Dedifferentiated amniotic fluid mesenchymal stem cell (primary cell): ENCODE measurements around the gene TGFBR1.

ENCODE experiments used
- DNase-seq: peaks from one replicate; pipeline ENCODE4 v3.0.0-alpha.2; 2016; ENCODE audit errors: extremely low spot score

Gene TGFBR1

DNA sequence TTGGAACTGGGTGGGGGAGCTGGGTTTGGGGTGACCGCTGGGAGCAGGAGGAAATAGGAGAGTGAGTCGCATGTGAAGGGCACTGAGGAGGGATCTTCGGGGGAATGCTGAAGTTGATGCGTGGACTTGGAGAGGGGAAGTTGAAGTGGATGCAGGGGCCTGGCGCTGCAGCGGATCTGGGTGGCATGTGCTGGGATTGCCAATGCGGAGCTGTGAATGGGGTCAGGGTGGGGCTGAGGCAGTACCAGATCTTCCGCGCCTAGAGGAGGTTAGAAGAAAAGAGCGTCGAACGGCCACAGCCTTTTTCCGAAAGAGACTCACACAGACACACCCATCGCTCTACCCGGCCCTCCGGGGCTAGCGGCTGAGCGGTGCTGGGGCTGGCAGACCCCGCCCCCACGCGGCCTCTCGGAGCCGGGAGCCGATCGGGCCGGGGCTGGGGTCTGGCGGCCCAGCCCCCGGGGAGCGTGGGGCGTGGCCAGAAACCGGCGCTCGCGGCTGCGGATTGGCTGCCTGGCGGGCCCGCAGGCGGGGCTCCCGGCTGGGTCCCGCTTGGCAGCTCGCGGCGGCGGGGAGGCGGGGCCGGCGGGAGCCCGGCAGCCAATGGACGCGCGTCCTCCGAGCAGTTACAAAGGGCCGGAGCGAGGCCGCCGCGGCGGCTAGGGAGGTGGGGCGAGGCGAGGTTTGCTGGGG is at the start of gene TGFBR1:
TSS of gene TGFBR1 (plus strand) at position 655 of the 693 bp plus-strand sequence. CDS start 93 bp downstream, outside the sequence.
- peak; percentile 85 for DNase-seq

DNA sequence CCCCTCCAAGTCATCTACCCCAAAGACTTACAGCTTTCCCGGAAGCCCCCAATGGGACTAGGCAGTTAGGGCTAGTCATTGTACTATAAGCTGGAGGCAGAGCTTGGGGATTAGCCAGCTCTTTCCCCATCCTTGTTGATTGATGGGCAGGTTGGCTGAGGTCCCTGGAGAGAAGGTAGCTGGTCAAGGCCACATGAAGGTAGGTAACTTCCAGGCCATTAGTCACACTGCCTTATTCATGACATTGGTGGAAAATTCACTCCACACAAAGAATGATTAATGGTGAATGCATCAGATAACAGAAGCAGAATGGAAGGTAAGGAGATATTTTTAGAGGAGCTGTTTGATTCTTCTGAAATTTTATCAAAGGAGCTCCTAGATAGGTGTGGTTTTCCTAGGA is 49.5 kb upstream of the TGFBR1 start:
- DNase-seq = no peak

DNA sequence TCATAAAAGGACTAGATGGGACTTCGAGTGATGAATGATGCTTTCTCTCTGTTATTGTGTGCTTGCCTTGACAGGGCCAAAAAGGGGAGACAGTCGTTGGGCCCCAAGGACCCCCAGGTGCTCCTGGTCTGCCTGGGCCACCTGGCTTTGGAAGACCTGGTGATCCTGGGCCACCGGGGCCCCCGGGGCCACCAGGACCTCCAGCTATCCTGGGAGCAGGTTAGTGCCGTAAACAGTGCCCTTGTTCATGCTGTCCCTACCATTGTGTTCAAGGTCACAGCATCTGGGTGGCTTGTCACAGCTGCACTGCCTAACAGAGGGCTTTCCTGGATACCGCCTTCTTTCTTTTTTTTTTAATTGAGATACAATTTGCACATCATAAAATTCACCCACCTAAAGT is 48.7 kb upstream of the TGFBR1 start:
- no peak for DNase-seq

DNA sequence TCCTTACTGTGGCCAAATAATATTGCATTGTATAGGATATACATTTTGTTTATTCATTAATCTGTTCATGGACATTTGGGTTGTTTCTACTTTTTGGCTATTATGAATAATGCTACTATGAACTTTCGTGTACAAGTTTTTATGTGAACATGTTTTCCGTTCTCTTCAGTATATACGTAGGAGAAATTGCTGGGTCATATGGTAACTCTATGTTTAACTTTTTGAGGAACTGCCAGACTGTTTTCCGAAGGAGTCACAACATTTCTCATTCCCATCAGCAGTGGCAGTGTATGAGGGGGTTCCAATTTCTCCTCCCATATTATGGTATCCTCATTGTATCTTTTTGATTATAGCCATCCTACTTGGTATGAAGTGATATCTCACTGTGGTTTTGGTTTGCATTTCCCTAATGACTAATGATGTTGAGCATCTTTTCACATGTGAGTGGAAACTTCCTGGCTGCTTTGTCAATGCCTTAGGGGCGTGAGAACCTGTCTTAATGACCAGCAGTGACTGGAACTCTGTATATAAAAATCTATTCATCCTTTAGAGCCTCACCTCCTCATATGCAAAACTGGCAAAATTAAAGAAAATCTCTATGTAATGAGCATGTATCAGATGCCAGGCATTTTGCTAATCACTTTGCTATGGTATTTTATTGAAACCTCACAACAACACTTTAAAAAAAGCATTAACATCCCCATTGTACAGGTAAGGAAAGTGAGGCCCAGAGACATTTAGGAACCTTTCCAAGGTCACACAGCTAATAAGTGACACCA is 47.8 kb upstream of the TGFBR1 start:
- peak; percentile 34 for DNase-seq

- no peak for DNase-seq
These were observed 47.0 kb upstream of the TGFBR1 start for GRCh38 chr9:99057665-99058625.

GRCh38 chr9:99058964-99059921 is 45.7 kb upstream of the TGFBR1 start:
- no peak for DNase-seq

GRCh38 chr9:99060621-99061020 is 44.3 kb upstream of the TGFBR1 start:
- no peak for DNase-seq

DNA sequence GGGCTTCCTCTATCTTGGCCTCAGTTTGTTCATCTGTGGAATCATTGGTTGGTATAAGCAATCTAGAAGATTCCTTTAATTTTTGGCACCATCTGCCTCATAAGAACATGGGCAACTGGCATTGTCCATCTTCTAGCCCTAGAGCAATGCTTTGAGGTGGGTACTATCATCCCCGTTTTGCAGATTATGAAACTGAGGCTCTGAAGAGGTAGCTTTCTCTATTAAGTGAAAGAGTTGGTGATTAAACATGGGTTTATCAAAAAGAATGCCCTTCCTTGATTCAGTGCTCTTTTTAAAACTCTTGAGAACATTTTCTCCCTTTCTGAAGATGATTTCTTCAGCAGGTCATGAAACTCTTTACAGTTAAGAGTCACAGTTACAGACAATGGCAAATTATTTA is 42.4 kb upstream of the TGFBR1 start:
- DNase-seq = no peak

DNA sequence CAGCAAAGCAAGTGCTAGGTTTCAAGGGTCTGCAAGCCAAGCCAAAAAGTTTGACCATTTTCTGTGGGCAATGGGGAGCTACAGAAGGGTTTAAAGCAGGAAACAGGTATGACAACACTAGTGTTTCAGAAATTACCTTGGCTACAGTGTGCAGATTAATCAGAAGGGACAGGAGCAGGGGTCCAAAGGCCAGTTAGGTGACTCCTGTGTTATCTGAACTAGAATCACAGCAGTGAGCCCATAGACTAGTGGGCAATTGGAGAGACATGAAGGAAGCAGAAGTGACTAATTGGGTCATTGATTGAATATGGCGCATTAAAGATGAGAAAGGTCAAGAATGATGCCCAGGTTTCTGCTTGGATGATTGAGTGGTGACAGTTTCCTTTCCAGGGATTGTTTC is 41.4 kb upstream of the TGFBR1 start:
- no peak for DNase-seq

DNA sequence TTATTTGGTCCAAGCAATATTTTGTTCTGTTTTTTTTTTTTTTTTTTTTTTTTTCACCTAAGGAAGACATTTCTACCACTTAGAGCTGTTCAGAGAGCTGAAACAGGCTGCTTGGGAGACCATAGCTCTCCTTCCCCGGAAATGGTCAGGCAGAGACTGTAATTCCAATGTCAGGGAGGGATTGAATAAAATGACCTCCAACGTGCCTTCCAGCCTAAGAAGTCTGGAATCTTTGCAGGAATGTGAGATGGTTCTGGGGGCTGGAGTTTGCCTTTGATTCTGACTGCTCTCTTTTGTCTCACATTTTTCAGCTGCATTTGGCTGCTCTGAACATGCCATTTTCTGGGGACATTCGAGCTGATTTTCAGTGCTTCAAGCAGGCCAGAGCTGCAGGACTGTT is 38.3 kb upstream of the TGFBR1 start:
- DNase-seq = no peak

- no peak for DNase-seq
These were observed 35.8 kb upstream of the TGFBR1 start for GRCh38 chr9:99069075-99069474.

DNA sequence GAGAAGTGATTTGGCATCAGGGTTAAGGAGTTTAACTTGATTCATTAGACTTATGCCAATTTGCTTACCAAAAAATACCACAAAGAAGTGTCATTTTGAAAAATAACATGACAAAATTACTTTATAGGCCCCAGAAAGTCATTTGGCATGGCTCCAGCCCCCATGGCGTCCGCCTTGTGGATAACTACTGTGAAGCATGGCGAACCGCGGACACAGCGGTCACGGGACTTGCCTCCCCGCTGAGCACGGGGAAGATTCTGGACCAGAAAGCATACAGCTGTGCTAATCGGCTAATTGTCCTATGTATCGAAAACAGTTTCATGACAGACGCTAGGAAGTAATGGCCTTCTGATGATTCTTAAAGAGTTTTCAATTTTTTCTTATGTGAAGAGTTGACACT is 35.4 kb upstream of the TGFBR1 start:
- no peak for DNase-seq

GRCh38 chr9:99070681-99071080 is 34.2 kb upstream of the TGFBR1 start:
- no peak for DNase-seq

DNA sequence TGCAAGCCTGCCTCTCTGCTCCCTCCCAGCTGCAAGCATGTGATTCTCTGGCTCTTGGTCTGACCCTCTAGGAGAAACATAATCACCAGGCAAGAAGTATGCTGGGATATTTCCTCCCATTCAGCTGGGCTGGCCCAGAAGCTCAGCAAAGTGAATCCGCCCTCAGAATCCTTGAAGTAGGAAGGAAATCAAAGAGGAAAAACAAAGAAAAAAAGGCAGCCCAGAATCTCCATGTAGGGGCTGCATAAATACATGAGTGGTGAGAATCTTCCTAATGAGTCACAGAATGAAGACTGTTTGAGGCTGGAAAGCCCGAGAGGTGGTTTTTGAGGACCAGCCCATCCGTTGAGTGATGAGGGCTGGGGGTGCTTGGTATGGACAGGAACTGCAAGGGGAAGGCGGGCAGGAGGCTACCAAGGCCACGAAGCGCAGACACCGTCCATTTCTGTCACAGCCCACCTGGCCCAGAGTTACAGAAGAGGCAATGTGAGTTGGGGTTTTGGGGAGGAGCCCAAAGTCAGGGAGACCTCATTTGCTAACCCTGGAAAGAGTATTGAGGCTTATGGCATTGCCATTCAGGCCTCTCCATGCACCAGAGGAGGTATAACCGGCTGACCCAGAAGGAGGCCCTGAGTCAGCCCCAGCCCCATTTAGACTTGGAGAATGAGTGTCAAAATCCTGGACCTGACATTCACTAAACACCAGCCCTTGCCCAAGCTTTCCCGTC is 33.4 kb upstream of the TGFBR1 start:
- no peak for DNase-seq

GRCh38 chr9:99072040-99072394 is 32.9 kb upstream of the TGFBR1 start:
- DNase-seq = no peak

- no peak for DNase-seq
These were observed 31.6 kb upstream of the TGFBR1 start for GRCh38 chr9:99073347-99073746.

- no peak for DNase-seq
These were observed 30.7 kb upstream of the TGFBR1 start for GRCh38 chr9:99073985-99074901.

DNA sequence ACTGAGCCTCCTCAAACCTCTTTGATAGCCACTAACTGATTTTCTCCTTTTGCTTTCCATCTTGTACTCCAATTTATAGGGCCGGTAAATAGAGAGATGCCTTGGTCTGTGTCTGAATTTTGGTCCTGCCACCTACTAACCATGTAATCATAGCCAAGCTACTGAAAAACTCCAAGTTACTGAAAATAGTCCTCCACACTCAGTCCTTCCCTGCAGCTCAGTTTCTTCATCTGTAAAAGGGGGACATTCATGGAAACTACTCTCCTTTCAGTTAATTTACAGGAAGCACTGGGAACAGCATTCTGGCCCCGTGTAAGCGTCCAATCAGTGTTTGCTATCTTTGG is 30.0 kb upstream of the TGFBR1 start:
- DNase-seq = no peak

DNA sequence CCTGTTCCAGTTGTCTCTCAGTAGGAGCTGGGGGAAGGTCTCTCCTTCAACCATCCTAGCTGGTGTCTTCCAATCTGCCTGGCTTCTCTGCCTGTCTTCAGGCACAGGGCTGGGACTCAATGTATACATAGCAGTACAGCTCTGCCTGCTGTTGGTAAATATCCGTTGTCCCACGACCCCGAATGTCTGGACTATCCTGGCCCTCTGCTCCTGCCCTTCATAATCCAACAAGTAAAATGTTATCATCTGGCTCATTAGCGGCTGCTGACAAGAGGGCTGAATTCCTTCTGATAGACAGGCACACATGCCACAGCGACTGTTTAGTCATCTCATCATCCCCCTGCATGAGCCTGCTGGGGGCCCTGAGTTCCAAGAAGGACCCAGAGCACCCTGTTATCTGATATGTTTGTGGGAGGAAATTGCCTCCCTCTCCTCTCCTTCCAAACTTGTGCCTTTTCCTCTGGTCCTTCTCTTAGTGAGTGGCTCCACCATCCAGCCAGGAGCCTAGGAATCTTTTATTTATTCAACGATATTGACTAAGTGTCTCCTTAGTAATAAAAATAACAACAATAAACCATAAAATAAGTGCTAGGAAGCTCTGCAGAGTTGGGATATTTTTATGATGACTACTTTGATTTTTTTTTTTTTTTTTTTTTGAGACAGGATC is 29.5 kb upstream of the TGFBR1 start:
- peak; percentile 22 for DNase-seq
